Neural cell (in vitro differentiated cells): Measurements from ENCODE around the gene PRR5L. TPM values are rescaled to one million over a fixed set of nuclear protein-coding genes. Genes with fewer than 3 reads are reported as not detected.

Experiments used
- H2AFZ ChIP-seq: fragments of 200-600, 300-800 bp; sonication (generic), shearing (Covaris generic); 2 replicates; pipeline ENCODE4 v1.6.0; 2014; ENCODE audit warnings: low read depth, mild to moderate bottlenecking, antibody characterized with exemption, low read length, moderate library complexity
- H3F3A ChIP-seq: fragments of 200-600 bp; shearing (Covaris generic); 2 replicates; pipeline ENCODE4 v1.6.1; 2016; ENCODE audit warnings: mild to moderate bottlenecking, moderate library complexity, mixed read lengths, antibody characterized with exemption, low read length; ENCODE audit not compliant: insufficient read depth, poor library complexity, severe bottlenecking
- H3K27ac ChIP-seq: fragments of 200-600, 300-800 bp; sonication (generic), shearing (Covaris generic); 2 replicates; pipeline ENCODE4 v1.5.1; 2014; ENCODE audit warnings: mild to moderate bottlenecking, low read length, moderate library complexity
- H3K27me3 ChIP-seq: fragments of 300-800, 200-600 bp; sonication (generic), shearing (Covaris generic); 2 replicates; pipeline ENCODE4 v1.6.0; 2014; ENCODE audit warnings: mild to moderate bottlenecking, low read depth, low read length, moderate library complexity; ENCODE audit not compliant: insufficient read depth
- H3K36me3 ChIP-seq: fragments of 300-800, 200-600 bp; sonication (generic), shearing (Covaris generic); 2 replicates; pipeline ENCODE4 v1.5.1; 2014; ENCODE audit warnings: mild to moderate bottlenecking, antibody characterized with exemption, low read length, moderate library complexity; ENCODE audit not compliant: insufficient read depth
- H3K4me2 ChIP-seq: fragments of 300-800, 200-600 bp; sonication (generic), shearing (Covaris generic); 2 replicates; pipeline ENCODE4 v1.6.0; 2014; ENCODE audit warnings: mild to moderate bottlenecking, low read length
- H3K4me3 ChIP-seq: fragments of 300-800, 200-600 bp; sonication (generic), shearing (Covaris generic); 2 replicates; pipeline ENCODE4 v1.5.1; 2014; ENCODE audit warnings: mild to moderate bottlenecking, low read length, moderate library complexity
- H3K79me2 ChIP-seq: fragments of 200-600 bp; shearing (Covaris generic); replicated peaks from 2 replicates; pipeline ENCODE4 v1.6.0; 2014; ENCODE audit warnings: mild to moderate bottlenecking, low read length, moderate library complexity; ENCODE audit not compliant: insufficient read depth
- H3K9ac ChIP-seq: fragments of 300-800, 200-600 bp; sonication (generic), shearing (Covaris generic); 2 replicates; pipeline ENCODE4 v1.6.1; 2016; ENCODE audit warnings: mild to moderate bottlenecking, low read length, mixed read lengths
- H3K9me2 ChIP-seq: fragments of 200-600 bp; shearing (Covaris generic); 2 replicates; pipeline ENCODE4 v1.6.1; 2016; ENCODE audit warnings: mild to moderate bottlenecking, low read length, mixed read lengths; ENCODE audit not compliant: insufficient read depth
- H3K9me3 ChIP-seq: fragments of 200-600, 300-800 bp; sonication (generic), shearing (Covaris generic); 2 replicates; pipeline ENCODE4 v1.6.1; 2016; ENCODE audit warnings: mild to moderate bottlenecking, mixed run types, low read length, moderate library complexity, mixed read lengths
- H4K20me1 ChIP-seq: fragments of 200-600 bp; shearing (Covaris generic); 2 replicates; pipeline ENCODE4 v1.6.1; 2016; ENCODE audit warnings: mild to moderate bottlenecking, mixed run types; ENCODE audit not compliant: insufficient read depth
- CTCF ChIP-seq: fragments of 450-650 bp; IDR thresholded peaks from 2 replicates; pipeline ENCODE4 v1.5.1; 2014; ENCODE audit warnings: antibody characterized with exemption, mild to moderate bottlenecking, moderate library complexity; ENCODE audit not compliant: poor library complexity, severe bottlenecking
- EP300 ChIP-seq: fragments of 450-650 bp; conservative IDR thresholded peaks from 2 replicates; pipeline ENCODE4 v1.6.1; 2014; ENCODE audit warnings: antibody characterized with exemption, mild to moderate bottlenecking, moderate library complexity; ENCODE audit not compliant: poor library complexity, severe bottlenecking
- EZH2 ChIP-seq: fragments of 200-600, 300-800 bp; shearing (Covaris generic), sonication (generic); IDR thresholded peaks from 2 replicates; pipeline ENCODE4 v1.6.1; 2014; ENCODE audit warnings: antibody characterized with exemption, low read length, borderline replicate concordance, mild to moderate bottlenecking; ENCODE audit not compliant: insufficient read depth, poor library complexity, severe bottlenecking
- MXI1 ChIP-seq: fragments of 450-650 bp; conservative IDR thresholded peaks from 2 replicates; pipeline ENCODE4 v1.6.1; 2014; ENCODE audit warnings: antibody characterized with exemption, mild to moderate bottlenecking; ENCODE audit not compliant: poor library complexity, severe bottlenecking
- POLR2AphosphoS5 ChIP-seq: IDR thresholded peaks from 2 replicates; pipeline ENCODE4 v1.6.1; 2012
- RAD21 ChIP-seq: fragments of 450-650 bp; conservative IDR thresholded peaks from 2 replicates; pipeline ENCODE4 v1.6.1; 2014; ENCODE audit warnings: antibody characterized with exemption, mild to moderate bottlenecking, moderate library complexity
- REST ChIP-seq: IDR thresholded peaks from 2 replicates; pipeline ENCODE4 v1.6.1; 2012; ENCODE audit warnings: borderline replicate concordance
- SMC3 ChIP-seq: fragments of 450-650 bp; conservative IDR thresholded peaks from 2 replicates; pipeline ENCODE4 v1.6.1; 2014; ENCODE audit warnings: antibody characterized with exemption, mild to moderate bottlenecking, moderate library complexity; ENCODE audit not compliant: poor library complexity
- TAF1 ChIP-seq: IDR thresholded peaks from 2 replicates; pipeline ENCODE4 v1.6.1; 2012; ENCODE audit warnings: low read depth
- polyA plus RNA-seq: library from polyadenylated mRNA; depleted of rRNA; stranded (reverse); fragments of >200 nt; gene quantifications from 2 replicates; pipeline ENCODE4 v1.2.3, GENCODE V29; 2014

PRR5L gene
- polyA plus RNA-seq, 1 donor from 2014 or later, result 0.22 TPM

- H3K27ac ChIP-seq, result no peak overlapping the region
- H3K9ac ChIP-seq, result peak overlapping the region; percentile 41
- no peaks in the 10 kb centered on the region for H3K79me2 ChIP-seq
- no peak overlapping the region for H3K4me3 ChIP-seq
- TF ChIP-seq SMC3, result peak; percentile 93
- TF ChIP-seq POLR2AphosphoS5, result no peak
- peak; percentile 91 for TF ChIP-seq CTCF
- TF ChIP-seq EP300, result no peak
- TF ChIP-seq RAD21, result peak; percentile 93
- TF ChIP-seq MXI1, result peak; percentile 37
- H3K9me2 ChIP-seq, result no peaks in the 10 kb centered on the region
- no peaks in the 10 kb centered on the region for H4K20me1 ChIP-seq
- no peaks in the 10 kb centered on the region for H3K27me3 ChIP-seq
- no peak overlapping the region for H3K4me2 ChIP-seq
- H3K36me3 ChIP-seq, result peaks cover under 1% of the 10 kb centered on the region
- H2AFZ ChIP-seq, result peak overlapping the region; percentile 76
- H3F3A ChIP-seq, result no peaks in the 10 kb centered on the region
- no peaks in the 10 kb centered on the region for H3K9me3 ChIP-seq
These were observed 30.1 kb upstream of the PRR5L start for GRCh38 chr11:36265793-36266628.

- Histone ChIP-seq H2AFZ (no peak overlapping the region), H3K9me3 (no peaks in the 10 kb centered on the region), H3K4me3 (no peak overlapping the region), H3K79me2 (no peaks in the 10 kb centered on the region), H3K4me2 (no peak overlapping the region), H3K36me3 (peaks cover 8% of the 10 kb centered on the region), H3K9me2 (no peaks in the 10 kb centered on the region), H3K27ac (no peak overlapping the region), H4K20me1 (no peaks in the 10 kb centered on the region), H3K27me3 (no peaks in the 10 kb centered on the region), H3K9ac (peak overlapping the region; percentile 5), H3F3A (no peaks in the 10 kb centered on the region)
- TF ChIP-seq RAD21, result no peak
- no peak for TF ChIP-seq EZH2
- TF ChIP-seq POLR2AphosphoS5, result no peak
- no peak for TF ChIP-seq SMC3
- no peak for TF ChIP-seq EP300
- TF ChIP-seq CTCF, result no peak
- no peak for TF ChIP-seq TAF1
- TF ChIP-seq MXI1, result no peak
- TF ChIP-seq REST, result no peak
These were observed 29.3 kb upstream of the PRR5L start for GRCh38 chr11:36266767-36267166.
